Suprapubic skin (tissue), 4 donors: Measurements from ENCODE around the gene CACNA2D1. TPM values are rescaled to one million over a fixed set of nuclear protein-coding genes. Genes with fewer than 3 reads are reported as not detected.

ENCODE experiments used
- DNase-seq, 2 donors: peaks; one replicate each; pipeline ENCODE4 v3.0.0-alpha.2; 2019; ENCODE audit warnings: low spot score in 2 of 2
- H3K27ac ChIP-seq: fragments of 200-600 bp; sonication (generic); one replicate; pipeline ENCODE4 v1.5.1; 2019
- H3K27me3 ChIP-seq: fragments of 200-600 bp; sonication (generic); one replicate; pipeline ENCODE4 v1.5.1; 2019
- H3K36me3 ChIP-seq: fragments of 200-600 bp; sonication (generic); one replicate; pipeline ENCODE4 v1.5.1; 2019
- H3K4me1 ChIP-seq: fragments of 200-600 bp; sonication (generic); one replicate; pipeline ENCODE4 v1.5.1; 2019
- H3K4me3 ChIP-seq: fragments of 200-600 bp; sonication (generic); one replicate; pipeline ENCODE4 v1.5.1; 2019; ENCODE audit warnings: mild to moderate bottlenecking
- H3K9me3 ChIP-seq: fragments of 200-600 bp; sonication (generic); one replicate; pipeline ENCODE4 v1.5.1; 2019
- CTCF ChIP-seq, 2 donors: fragments of 200-600 bp in 1 of 2; fragments of 450-650 bp in 1 of 2; sonication (generic) in 1 of 2; IDR thresholded peaks; one replicate each; pipeline ENCODE4 v1.5.1; 2016 to 2019; ENCODE audit warnings: antibody characterized with exemption in 2 of 2, mild to moderate bottlenecking in 1 of 2, moderate library complexity in 1 of 2
- EP300 ChIP-seq: sonication (generic); formaldehyde crosslinking; IDR thresholded peaks from one replicate; pipeline ENCODE4 v1.6.1; 2017; ENCODE audit warnings: antibody characterized with exemption
- POLR2A ChIP-seq, 2 donors: fragments of 450-650 bp; IDR thresholded peaks; one replicate each; pipeline ENCODE4 v1.6.1; 2017; ENCODE audit warnings: antibody characterized with exemption in 2 of 2, mild to moderate bottlenecking in 2 of 2, moderate library complexity in 2 of 2
- POLR2AphosphoS5 ChIP-seq, 3 donors: sonication (generic); formaldehyde crosslinking; IDR thresholded peaks; one replicate each; pipeline ENCODE4 v1.6.1; 2017; ENCODE audit warnings: antibody characterized with exemption in 3 of 3
- WGBS: methylation state at CpG from one replicate; pipeline ENCODE4 v1.1.5; 2018; 5-methylcytosine and 5-hydroxymethylcytosine counted together
- total RNA-seq, 4 donors: library from RNA; depleted of rRNA; stranded (reverse); fragments of >200 nt; gene quantifications; one replicate each; pipeline ENCODE4 v1.1.0, GENCODE V29; 2016

CACNA2D1 gene
- total RNA-seq, 4 donors from 2014 or later = 9.3 to 16.9 (median 10.6) TPM

- Histone ChIP-seq H3K9me3 (no peaks in the 10 kb centered on the region), H3K4me3 (no peak overlapping the region), H3K27me3 (no peaks in the 10 kb centered on the region), H3K4me1 (no peaks in the 10 kb centered on the region), H3K27ac (no peak overlapping the region), H3K36me3 (no peaks in the 10 kb centered on the region)
- no peak for DNase-seq
- TF ChIP-seq CTCF (IDR thresholded peaks at IDR 0.05) (no peak), POLR2A (IDR thresholded peaks at IDR 0.05) (no peak), POLR2AphosphoS5 (IDR thresholded peaks at IDR 0.05) (no peak), EP300 (no peak)
Measured at GRCh38 chr7:82331234-82331633, 112.3 kb downstream of the CACNA2D1 start.

GRCh38 chr7:82330706-82331215, 112.8 kb downstream of the CACNA2D1 start:
- H3K4me1 ChIP-seq = no peaks in the 10 kb centered on the region
- DNase-seq = no peak
- H3K27ac ChIP-seq = no peak overlapping the region
- H3K27me3 ChIP-seq = no peaks in the 10 kb centered on the region
- TF ChIP-seq POLR2A (IDR thresholded peaks at IDR 0.05) = no peak
- no peak for TF ChIP-seq EP300
- no peak for TF ChIP-seq POLR2AphosphoS5 (IDR thresholded peaks at IDR 0.05)
- TF ChIP-seq CTCF (IDR thresholded peaks at IDR 0.05) = no peak
- H3K36me3 ChIP-seq = no peaks in the 10 kb centered on the region
- WGBS = 70% methylated on average over 2 of the region's 2 CpGs
- no peaks in the 10 kb centered on the region for H3K9me3 ChIP-seq
- H3K4me3 ChIP-seq = no peak overlapping the region

- H3K4me3 ChIP-seq = no peak overlapping the region
- H3K36me3 ChIP-seq = no peaks in the 10 kb centered on the region
- H3K9me3 ChIP-seq = no peaks in the 10 kb centered on the region
- no peak for TF ChIP-seq POLR2AphosphoS5 (IDR thresholded peaks at IDR 0.05)
- no peak for TF ChIP-seq EP300
- no peak for TF ChIP-seq CTCF (IDR thresholded peaks at IDR 0.05)
- TF ChIP-seq POLR2A (IDR thresholded peaks at IDR 0.05) = no peak
- no peaks in the 10 kb centered on the region for H3K27me3 ChIP-seq
- H3K27ac ChIP-seq = no peak overlapping the region
- no peaks in the 10 kb centered on the region for H3K4me1 ChIP-seq
- WGBS = 78% methylated on average over 3 of the region's 3 CpGs
- no peak for DNase-seq
Measured at GRCh38 chr7:82327898-82328297, 115.7 kb downstream of the CACNA2D1 start.

- Histone ChIP-seq H3K4me1 (no peaks in the 10 kb centered on the region), H3K27me3 (no peaks in the 10 kb centered on the region), H3K9me3 (no peaks in the 10 kb centered on the region), H3K27ac (no peak overlapping the region), H3K4me3 (no peak overlapping the region), H3K36me3 (no peaks in the 10 kb centered on the region)
- 91% methylated on average over 2 of the region's 2 CpGs for WGBS
- DNase-seq = no peak
- TF ChIP-seq CTCF (IDR thresholded peaks at IDR 0.05) (no peak), POLR2AphosphoS5 (IDR thresholded peaks at IDR 0.05) (no peak), EP300 (no peak), POLR2A (IDR thresholded peaks at IDR 0.05) (no peak)
Measured at GRCh38 chr7:82325416-82325815, 118.2 kb downstream of the CACNA2D1 start.

- TF ChIP-seq CTCF (IDR thresholded peaks at IDR 0.05) = no peak
- no peak for TF ChIP-seq EP300
- no peak for TF ChIP-seq POLR2AphosphoS5 (IDR thresholded peaks at IDR 0.05)
- TF ChIP-seq POLR2A (IDR thresholded peaks at IDR 0.05) = no peak
- Histone ChIP-seq H3K9me3 (no peaks in the 10 kb centered on the region), H3K4me3 (no peak overlapping the region), H3K4me1 (peaks cover 3% of the 10 kb centered on the region), H3K36me3 (no peaks in the 10 kb centered on the region), H3K27me3 (no peaks in the 10 kb centered on the region), H3K27ac (no peak overlapping the region)
- DNase-seq = no peak
- 94% methylated on average over 4 of the region's 4 CpGs for WGBS
Measured at GRCh38 chr7:82323806-82324205, 119.8 kb downstream of the CACNA2D1 start.
